HepG2 (cell line): ENCODE results near the gene IGLON5. TPM values are rescaled to one million over a fixed set of nuclear protein-coding genes. Genes with fewer than 3 reads are reported as not detected.

ENCODE experiments used
- EED ChIP-seq: sonication (generic); formaldehyde crosslinking; IDR thresholded peaks from 2 replicates; pipeline ENCODE4 v1.5.0; 2020; ENCODE audit warnings: mild to moderate bottlenecking, missing genetic modification reagents
- RARG ChIP-seq: sonication (generic); formaldehyde crosslinking; IDR thresholded peaks from 2 replicates; pipeline ENCODE4 v1.4.0; 2020; ENCODE audit warnings: low read depth, mild to moderate bottlenecking, missing genetic modification reagents
- SOX6 ChIP-seq, 2 experiments: fragments of 450-650 bp in 1 of 2; sonication (generic) in 1 of 2; formaldehyde crosslinking in 1 of 2; IDR thresholded peaks; 2 replicates each; pipeline versions ENCODE4 v1.4.0 to v1.6.1; 2017 to 2020; ENCODE audit warnings: antibody characterized with exemption in 1 of 2, mild to moderate bottlenecking in 1 of 2, missing genetic modification reagents in 1 of 2
- TAF1 ChIP-seq: sonication (generic); formaldehyde crosslinking; IDR thresholded peaks from 2 replicates; pipeline ENCODE4 v1.4.0; 2020; ENCODE audit warnings: missing genetic modification reagents
- ZNF251 ChIP-seq: sonication (generic); formaldehyde crosslinking; IDR thresholded peaks from 2 replicates; pipeline ENCODE4 v1.9.0; 2021; ENCODE audit warnings: mild to moderate bottlenecking, missing genetic modification reagents
- ZNF629 ChIP-seq: sonication (generic); formaldehyde crosslinking; conservative IDR thresholded peaks from 2 replicates; pipeline ENCODE4 v1.5.0; 2020; ENCODE audit warnings: missing genetic modification reagents
- ZSCAN30 ChIP-seq: sonication (generic); formaldehyde crosslinking; IDR thresholded peaks from 2 replicates; pipeline ENCODE4 v1.5.0; 2020; ENCODE audit warnings: mild to moderate bottlenecking, missing genetic modification reagents
- polyA plus RNA-seq, 8 experiments: library from polyadenylated mRNA; depleted of rRNA in 3 of 8; stranded (reverse) in 7 of 8; unstranded in 1 of 8; fragments of >200 nt; fragmentation: Illumina TruSeq in 4 of 8; extraction: Trizol in 4 of 8; gene quantifications; 2 replicates each; pipeline versions ENCODE4 v1.2.1 to v1.2.3, GENCODE V29; 2011 to 2016; ENCODE audit warnings: low read depth in 4 of 8, missing spikeins in 1 of 8, mixed read lengths in 1 of 8; ENCODE audit not compliant: insufficient read depth in 1 of 8
- total RNA-seq, 5 experiments: library from RNA; depleted of rRNA; stranded (reverse); fragments of >200 nt; fragmentation: Illumina TruSeq; extraction: Trizol; gene quantifications; 2 replicates each; pipeline ENCODE4 v1.2.3, GENCODE V29; 2016; ENCODE audit warnings: low read depth in 1 of 5
- TF ChIP-seq, protein P1 (sequence below): IDR thresholded peaks from 2 replicates; pipeline ENCODE4 v1.6.1; 2016; ENCODE audit warnings: low read depth
- TF ChIP-seq, protein P2 (sequence below): sonication (generic); formaldehyde crosslinking; IDR thresholded peaks from 2 replicates; pipeline ENCODE4 v1.5.1; 2020; ENCODE audit warnings: mild to moderate bottlenecking, missing genetic modification reagents, moderate library complexity
- TF ChIP-seq, protein P3 (sequence below): sonication (generic); formaldehyde crosslinking; IDR thresholded peaks from 2 replicates; pipeline ENCODE4 v1.9.0; 2021; ENCODE audit warnings: mild to moderate bottlenecking, missing genetic modification reagents
- TF ChIP-seq, protein P4 (sequence below): sonication (generic); formaldehyde crosslinking; conservative IDR thresholded peaks from 2 replicates; pipeline ENCODE4 v1.5.0; 2020; ENCODE audit warnings: missing genetic modification reagents
- TF ChIP-seq, protein P5 (sequence below): IDR thresholded peaks from 2 replicates; pipeline ENCODE4 v1.6.1; 2016; ENCODE audit warnings: low read depth, borderline replicate concordance

The IGLON5 gene
- total and polyA plus RNA-seq, 2 of the 13 experiments (the other 11 are each of a cell fraction or from before 2014, with no cell fraction given) = 0.04 to 5.7 TPM

DNA sequence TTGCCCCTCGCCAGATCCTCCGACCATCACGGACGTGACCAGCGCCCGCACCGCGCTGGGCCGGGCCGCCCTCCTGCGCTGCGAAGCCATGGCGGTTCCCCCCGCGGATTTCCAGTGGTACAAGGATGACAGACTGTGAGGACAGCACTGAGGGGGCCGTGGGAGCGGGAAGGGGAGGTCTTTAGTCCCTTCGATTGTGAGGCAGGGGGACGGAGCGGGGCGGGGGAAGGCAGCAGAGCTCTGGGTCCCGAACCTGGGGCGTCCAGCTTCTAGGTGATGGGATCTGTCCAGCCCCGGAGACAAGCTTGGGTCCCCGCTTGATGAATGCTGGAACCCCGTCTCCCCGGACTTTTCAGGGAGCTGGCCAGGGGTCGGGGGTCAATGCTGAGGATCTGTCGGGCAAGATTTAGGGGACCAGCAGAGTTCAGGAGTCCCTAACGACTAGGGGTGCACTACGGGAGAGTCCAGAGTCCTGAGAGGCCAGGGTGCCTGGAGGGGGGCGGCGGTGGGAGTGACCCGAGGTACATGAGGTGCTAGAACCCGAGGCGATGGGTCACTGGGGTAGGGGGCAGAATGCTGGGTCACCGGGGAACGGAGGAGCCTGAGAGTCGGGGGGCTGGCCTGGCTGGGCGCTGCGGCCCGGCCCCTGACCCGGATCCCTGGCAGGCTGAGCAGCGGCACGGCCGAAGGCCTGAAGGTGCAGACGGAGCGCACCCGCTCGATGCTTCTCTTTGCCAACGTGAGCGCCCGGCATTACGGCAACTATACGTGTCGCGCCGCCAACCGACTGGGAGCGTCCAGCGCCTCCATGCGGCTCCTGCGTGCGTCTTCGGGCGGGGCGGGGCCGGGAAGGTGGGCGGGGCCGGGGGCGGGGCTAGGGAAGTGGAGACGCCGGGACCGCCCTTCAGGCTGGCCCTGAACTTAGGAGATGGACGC lies 15.9 kb downstream of the IGLON5 start (continued):
- TF ChIP-seq, protein P1, sequence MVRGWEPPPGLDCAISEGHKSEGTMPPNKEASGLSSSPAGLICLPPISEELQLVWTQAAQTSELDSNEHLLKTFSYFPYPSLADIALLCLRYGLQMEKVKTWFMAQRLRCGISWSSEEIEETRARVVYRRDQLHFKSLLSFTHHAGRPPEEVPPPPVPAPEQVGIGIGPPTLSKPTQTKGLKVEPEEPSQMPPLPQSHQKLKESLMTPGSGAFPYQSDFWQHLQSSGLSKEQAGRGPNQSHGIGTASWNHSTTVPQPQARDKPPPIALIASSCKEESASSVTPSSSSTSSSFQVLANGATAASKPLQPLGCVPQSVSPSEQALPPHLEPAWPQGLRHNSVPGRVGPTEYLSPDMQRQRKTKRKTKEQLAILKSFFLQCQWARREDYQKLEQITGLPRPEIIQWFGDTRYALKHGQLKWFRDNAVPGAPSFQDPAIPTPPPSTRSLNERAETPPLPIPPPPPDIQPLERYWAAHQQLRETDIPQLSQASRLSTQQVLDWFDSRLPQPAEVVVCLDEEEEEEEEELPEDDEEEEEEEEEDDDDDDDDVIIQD (CRISPR knock-in tag) = no peak
- TF ChIP-seq, protein P2, sequence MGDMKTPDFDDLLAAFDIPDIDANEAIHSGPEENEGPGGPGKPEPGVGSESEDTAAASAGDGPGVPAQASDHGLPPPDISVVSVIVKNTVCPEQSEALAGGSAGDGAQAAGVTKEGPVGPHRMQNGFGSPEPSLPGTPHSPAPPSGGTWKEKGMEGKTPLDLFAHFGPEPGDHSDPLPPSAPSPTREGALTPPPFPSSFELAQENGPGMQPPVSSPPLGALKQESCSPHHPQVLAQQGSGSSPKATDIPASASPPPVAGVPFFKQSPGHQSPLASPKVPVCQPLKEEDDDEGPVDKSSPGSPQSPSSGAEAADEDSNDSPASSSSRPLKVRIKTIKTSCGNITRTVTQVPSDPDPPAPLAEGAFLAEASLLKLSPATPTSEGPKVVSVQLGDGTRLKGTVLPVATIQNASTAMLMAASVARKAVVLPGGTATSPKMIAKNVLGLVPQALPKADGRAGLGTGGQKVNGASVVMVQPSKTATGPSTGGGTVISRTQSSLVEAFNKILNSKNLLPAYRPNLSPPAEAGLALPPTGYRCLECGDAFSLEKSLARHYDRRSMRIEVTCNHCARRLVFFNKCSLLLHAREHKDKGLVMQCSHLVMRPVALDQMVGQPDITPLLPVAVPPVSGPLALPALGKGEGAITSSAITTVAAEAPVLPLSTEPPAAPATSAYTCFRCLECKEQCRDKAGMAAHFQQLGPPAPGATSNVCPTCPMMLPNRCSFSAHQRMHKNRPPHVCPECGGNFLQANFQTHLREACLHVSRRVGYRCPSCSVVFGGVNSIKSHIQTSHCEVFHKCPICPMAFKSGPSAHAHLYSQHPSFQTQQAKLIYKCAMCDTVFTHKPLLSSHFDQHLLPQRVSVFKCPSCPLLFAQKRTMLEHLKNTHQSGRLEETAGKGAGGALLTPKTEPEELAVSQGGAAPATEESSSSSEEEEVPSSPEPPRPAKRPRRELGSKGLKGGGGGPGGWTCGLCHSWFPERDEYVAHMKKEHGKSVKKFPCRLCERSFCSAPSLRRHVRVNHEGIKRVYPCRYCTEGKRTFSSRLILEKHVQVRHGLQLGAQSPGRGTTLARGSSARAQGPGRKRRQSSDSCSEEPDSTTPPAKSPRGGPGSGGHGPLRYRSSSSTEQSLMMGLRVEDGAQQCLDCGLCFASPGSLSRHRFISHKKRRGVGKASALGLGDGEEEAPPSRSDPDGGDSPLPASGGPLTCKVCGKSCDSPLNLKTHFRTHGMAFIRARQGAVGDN = peak; percentile 65
- no peak for TF ChIP-seq ZSCAN30
- TF ChIP-seq RARG (CRISPR knock-in tag) = no peak
- no peak for TF ChIP-seq ZNF629 (CRISPR knock-in tag)
- TF ChIP-seq, protein P3, sequence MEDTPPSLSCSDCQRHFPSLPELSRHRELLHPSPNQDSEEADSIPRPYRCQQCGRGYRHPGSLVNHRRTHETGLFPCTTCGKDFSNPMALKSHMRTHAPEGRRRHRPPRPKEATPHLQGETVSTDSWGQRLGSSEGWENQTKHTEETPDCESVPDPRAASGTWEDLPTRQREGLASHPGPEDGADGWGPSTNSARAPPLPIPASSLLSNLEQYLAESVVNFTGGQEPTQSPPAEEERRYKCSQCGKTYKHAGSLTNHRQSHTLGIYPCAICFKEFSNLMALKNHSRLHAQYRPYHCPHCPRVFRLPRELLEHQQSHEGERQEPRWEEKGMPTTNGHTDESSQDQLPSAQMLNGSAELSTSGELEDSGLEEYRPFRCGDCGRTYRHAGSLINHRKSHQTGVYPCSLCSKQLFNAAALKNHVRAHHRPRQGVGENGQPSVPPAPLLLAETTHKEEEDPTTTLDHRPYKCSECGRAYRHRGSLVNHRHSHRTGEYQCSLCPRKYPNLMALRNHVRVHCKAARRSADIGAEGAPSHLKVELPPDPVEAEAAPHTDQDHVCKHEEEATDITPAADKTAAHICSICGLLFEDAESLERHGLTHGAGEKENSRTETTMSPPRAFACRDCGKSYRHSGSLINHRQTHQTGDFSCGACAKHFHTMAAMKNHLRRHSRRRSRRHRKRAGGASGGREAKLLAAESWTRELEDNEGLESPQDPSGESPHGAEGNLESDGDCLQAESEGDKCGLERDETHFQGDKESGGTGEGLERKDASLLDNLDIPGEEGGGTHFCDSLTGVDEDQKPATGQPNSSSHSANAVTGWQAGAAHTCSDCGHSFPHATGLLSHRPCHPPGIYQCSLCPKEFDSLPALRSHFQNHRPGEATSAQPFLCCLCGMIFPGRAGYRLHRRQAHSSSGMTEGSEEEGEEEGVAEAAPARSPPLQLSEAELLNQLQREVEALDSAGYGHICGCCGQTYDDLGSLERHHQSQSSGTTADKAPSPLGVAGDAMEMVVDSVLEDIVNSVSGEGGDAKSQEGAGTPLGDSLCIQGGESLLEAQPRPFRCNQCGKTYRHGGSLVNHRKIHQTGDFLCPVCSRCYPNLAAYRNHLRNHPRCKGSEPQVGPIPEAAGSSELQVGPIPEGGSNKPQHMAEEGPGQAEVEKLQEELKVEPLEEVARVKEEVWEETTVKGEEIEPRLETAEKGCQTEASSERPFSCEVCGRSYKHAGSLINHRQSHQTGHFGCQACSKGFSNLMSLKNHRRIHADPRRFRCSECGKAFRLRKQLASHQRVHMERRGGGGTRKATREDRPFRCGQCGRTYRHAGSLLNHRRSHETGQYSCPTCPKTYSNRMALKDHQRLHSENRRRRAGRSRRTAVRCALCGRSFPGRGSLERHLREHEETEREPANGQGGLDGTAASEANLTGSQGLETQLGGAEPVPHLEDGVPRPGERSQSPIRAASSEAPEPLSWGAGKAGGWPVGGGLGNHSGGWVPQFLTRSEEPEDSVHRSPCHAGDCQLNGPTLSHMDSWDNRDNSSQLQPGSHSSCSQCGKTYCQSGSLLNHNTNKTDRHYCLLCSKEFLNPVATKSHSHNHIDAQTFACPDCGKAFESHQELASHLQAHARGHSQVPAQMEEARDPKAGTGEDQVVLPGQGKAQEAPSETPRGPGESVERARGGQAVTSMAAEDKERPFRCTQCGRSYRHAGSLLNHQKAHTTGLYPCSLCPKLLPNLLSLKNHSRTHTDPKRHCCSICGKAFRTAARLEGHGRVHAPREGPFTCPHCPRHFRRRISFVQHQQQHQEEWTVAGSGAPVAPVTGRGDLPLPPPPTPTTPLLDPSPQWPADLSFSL = no peak
- no peak for TF ChIP-seq ZNF251 (CRISPR knock-in tag)
- TF ChIP-seq, protein P4, sequence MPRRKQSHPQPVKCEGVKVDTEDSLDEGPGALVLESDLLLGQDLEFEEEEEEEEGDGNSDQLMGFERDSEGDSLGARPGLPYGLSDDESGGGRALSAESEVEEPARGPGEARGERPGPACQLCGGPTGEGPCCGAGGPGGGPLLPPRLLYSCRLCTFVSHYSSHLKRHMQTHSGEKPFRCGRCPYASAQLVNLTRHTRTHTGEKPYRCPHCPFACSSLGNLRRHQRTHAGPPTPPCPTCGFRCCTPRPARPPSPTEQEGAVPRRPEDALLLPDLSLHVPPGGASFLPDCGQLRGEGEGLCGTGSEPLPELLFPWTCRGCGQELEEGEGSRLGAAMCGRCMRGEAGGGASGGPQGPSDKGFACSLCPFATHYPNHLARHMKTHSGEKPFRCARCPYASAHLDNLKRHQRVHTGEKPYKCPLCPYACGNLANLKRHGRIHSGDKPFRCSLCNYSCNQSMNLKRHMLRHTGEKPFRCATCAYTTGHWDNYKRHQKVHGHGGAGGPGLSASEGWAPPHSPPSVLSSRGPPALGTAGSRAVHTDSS (CRISPR knock-in tag) = no peak
- TF ChIP-seq TAF1 = 0 out of 2 replicates have a peak, but pooled peaks have one; percentile 19
- TF ChIP-seq EED (CRISPR knock-in tag) = no peak
- no peak for TF ChIP-seq SOX6 (IDR thresholded peaks at IDR 0.05)
- no peak for TF ChIP-seq SOX6 (CRISPR knock-in tag; IDR thresholded peaks at IDR 0.05)
- TF ChIP-seq, protein P5, sequence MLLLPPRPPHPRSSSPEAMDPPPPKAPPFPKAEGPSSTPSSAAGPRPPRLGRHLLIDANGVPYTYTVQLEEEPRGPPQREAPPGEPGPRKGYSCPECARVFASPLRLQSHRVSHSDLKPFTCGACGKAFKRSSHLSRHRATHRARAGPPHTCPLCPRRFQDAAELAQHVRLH (CRISPR knock-in tag) = 0 out of 2 replicates have a peak, but pooled peaks have one; percentile 36
